G401.6 (cell line): ENCODE measurements around the gene CDHR3.

Experiments
- FAIRE-seq: peaks from 2 replicates; lab custom pipeline; 2012; peaks lifted over from hg19 to GRCh38; lab: Jason Lieb, UNC

The CDHR3 gene

DNA sequence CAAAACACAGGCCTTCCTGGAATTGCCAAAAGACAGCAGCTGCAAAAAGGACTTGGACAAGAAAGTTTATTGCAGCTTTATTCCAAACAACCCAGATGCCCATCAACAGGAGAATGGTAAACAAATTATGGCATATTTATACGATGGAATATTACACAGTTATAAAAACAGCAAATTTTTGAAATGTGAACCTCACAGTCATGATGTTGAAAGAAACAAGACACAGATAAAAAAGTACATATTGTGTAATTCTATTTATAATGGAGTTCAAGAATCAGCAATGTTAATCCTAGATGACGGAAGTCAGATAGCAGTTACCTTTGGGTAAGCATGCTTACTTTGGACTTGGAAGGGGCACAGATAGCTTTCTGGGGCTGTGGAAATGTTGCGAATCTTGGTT lies 104.6 kb downstream of the CDHR3 start:
- FAIRE-seq, result no peak

DNA sequence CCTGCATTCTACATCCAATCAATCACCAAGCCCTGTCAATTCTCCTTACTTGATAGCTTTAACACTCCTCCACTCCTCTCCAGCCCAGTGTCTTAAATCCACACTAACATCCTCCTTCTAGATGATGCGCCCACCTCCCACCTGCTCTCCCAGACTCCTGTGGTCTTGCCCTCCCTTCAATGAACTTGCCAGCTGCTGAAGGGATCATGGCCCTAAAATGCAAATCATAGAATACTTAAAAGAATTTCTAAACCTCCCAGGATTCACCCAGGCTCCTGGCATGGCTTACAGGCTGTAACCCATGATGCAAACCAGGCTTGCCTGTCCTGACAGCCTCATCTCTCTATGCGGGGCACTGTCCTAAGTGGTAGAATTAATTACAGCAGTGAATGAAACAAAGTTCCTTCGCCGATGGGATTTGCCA lies 105.5 kb downstream of the CDHR3 start:
- FAIRE-seq, result no peak

DNA sequence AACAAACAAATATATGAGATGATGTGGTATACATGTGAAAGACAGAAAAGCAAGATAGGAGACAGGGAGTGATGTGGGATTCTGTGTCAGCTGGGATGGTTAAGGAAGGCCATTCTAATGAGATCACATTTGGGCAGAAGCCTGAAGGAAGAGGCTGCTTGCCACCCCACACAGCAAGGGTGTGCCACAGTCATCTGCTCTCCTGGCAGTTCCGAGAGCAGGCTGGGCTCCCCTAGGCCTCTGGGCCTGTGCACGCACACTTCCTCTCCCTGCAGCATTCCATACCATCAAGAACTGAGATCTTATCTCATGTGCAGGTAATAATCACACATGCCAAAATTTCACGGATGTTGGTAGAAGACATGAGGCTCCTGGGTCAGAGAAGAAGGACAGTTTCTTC lies 105.9 kb downstream of the CDHR3 start:
- FAIRE-seq, result no peak

DNA sequence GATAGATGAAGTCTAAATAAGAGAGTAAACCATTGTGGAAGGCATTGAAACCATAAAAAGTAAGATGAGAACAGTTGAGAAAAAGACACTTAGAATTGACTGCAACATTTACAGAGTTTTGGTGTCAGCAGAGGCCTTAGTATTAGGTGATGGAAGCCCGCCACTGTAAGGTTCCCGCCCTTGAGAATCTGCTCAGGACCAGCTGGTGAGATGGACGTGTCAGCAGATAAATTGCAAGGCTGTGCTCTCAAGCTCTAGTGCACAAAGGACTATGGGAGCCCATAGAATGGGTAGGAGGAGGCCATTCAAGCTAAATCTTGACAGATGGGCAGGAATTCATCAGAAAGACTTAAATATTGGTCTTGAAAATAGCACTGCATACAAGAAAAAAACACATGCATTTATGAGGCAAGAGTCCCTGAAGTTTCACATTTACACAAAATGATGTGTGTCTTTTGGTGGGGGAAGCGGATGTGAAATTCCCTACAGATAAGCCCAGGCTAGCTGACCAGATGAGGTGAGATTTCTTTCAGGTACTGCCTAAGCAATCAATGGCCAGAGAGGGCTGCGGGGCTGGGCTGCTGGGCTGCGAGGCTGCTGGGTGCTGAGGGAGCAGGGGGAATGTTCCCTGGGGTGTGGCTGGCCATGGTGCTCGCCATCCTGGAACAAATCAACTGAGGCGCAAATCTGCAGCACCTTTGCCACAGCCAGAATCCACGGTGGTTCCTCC lies 106.6 kb downstream of the CDHR3 start:
- no peak for FAIRE-seq

DNA sequence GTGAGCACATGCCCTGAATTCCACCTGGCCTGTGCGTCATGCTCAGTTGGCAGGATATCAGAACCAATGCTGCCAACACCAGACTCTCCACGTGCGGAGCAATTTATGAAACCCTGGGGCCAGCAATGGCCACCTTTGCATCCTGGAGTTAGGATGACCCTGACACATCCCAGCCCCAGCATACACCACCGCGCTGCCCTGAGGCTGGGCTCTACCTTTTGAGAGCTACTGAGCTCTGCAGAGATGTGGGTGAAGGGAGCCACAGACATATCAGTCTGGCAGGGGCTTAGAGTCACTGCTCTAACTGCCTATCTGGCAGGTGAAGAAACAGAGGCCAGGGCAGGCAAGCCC lies 107.1 kb downstream of the CDHR3 start:
- FAIRE-seq, result no peak

DNA sequence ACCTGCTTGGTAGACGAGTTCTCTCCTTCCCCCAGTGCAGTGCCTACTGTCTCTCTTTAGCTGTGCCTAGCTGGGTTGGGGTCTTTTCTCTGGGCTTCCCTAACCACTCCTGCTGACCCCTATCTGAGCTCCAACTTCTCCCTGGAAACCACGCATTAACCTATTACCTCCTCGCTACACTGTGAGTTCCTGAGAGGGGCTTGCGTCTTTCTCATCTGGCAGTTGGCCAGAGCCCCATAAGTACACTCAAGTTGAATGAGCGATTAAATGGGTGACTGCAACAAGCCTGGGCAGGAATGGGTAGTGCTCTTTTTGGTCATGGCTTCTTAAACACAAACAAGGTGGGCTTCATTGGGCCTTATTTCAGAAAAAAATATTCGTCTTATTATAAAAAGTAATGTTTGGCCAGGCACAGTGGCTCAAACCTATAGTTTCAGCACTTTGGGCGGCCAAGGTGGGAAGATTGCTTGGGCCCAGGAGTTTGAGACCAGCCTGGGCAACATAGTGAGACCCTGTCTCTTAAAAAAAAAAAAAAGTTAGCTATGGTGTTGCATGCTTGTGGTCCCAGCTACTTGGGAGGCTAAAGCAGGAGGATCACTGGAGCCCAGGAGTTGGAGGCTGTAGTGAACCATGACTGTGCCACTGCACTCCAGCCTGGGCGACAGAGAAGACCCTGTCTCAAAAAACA lies 107.6 kb downstream of the CDHR3 start:
- FAIRE-seq, result no peak

DNA sequence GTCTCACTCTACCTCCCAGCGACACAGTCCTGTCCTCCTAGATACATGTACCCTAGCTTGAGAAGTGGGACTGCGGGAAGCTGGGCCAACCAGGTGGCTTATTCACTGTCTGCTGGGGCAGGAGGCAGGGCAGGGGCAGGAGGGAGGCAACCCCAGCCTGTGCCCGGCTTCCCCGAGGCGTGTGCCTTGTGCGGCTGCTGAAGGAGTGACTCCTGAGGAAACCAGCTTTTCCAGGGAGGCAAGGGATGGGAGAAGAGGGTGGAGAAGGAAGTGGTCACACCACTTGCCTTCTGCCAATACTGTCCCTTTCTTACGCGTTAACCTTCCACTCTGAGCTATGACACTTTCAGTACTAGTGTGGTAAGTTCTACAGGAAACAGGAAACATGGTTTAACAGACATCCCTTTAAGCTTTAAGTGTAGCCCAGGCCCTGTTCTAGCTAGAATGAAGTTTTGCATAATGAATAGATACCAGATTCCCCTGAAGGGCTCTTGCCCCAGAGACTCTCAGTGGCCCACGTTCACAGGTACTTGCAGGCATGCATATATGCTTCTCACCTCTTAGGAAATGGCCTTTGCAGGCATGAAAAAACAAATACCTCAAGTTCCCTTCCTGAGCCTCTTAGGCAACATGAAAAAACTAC lies 108.4 kb downstream of the CDHR3 start:
- FAIRE-seq, result no peak

DNA sequence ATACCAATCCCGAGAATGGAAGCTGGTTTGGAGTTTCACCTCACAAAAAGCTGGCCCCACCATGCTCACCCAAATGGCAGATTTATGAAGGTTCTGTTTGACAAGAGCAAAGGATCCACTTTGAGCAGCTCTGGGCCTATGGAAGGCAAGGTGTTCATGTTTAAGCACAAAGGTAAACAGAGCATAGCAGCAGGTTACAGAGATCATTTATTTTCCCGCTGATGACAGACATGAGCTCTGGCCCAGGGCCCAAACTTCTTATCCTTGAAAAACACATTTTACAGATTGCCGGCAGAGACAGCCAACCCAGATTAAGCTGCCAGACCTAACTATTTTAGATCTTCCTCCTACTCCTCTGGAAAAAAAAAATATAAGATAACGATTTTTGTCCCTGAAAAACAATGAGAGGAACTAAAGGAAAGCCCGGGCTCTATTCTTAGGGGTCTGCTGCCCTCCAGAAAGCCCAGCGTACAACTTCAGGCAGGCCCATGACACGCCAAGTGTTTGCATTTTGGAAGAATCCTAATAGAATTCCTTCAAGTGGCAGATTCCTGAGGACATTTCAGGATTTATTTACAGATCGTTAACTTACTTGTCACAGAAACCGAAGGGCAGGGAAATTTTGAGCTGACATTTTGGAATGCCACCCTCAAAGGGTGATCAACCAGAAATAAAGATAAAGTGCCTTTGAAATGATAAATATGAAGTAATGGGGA lies 109.1 kb downstream of the CDHR3 start:
- no peak for FAIRE-seq

DNA sequence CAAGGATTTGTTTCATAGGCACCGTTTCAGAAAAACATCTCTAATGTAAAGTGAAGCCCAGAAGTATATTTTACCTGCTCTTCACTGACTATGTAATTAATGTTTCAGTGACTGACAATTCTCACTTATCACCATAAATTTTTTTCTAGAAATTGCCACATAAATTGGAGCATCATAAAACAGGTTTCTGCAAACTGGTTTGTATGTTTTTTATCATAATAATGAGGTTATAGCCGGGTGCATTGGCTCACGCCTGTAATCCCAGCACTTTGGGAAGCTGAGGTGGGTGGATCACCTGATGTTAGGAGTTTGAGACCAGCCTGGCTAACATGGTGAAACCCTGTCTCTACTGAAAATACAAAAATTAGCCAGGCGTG lies 109.6 kb downstream of the CDHR3 start:
- FAIRE-seq, result no peak

DNA sequence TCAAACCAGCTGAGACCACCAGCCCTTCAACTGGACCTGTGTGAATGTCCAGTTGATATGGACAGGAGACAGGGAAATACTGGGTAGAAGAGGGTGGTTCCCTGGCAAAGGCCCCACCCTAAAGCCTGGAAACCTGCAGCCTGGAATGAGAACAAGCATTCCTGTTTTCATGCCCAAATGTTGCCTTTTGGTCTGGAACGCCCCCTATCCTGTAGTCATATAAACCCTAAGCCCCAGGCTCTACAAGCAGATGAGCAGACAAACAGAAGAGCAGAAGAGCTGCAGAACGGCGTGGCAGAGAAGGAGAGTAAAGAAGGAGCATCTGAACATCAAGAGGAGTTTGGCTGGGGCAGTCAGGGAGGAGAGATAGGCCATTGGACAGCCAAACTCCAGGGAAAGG lies 110.6 kb downstream of the CDHR3 start:
- no peak for FAIRE-seq

DNA sequence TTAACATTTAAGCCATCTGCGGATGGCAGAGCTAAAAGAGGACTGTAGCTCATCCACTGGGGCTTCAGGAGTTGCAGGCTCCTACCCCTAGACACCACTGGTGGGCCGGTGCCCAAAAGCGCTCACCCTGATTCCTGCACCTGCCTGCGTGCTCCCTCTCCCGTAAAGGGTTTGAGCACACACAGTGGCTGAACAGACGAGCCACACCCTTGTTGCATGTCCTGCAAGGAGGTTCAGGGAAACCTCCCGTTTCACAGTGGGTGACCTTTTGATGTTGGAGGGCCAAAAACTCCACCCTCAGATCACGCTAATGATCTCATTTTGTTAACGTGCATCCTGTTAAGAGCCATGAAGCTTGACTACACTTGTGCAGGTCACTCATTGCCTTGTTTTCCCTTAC lies 111.2 kb downstream of the CDHR3 start:
- no peak for FAIRE-seq

DNA sequence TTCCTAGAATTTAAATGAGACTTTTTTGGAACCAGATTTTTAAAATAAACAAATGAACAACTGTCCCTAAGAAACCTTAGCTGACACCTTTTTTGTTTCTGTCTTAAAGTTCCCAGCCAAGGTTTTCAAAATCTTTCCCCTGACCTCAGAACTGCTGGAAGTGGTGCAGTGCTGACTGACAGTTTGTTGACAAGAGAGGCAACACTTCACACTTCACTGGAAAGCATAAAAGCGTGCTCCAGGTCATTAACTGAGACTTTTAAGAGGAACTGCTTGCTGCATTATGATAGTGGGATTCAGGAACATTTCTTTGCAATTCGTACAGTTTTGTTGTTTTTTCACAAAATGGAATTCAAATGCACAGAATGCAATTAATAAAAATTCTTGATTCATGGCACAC lies 112.9 kb downstream of the CDHR3 start:
- FAIRE-seq, result no peak

DNA sequence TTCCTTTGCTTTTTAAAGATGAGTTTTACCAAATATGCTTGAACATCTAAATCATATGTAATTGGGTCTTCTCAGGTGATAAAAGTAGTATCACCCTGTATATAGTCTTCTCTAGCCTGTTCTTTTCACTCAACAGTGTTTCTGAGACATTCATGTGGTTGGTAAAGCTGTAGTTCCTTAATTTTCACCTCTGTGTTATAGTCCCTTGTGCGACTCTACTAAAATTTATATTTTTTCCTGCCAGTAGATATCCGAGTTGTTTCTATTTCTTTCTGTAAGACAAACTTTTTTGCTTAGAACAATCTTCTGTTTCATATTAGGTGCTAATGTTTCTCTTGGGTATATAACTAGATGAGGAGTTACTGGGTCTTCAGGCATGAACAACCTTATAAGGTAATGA lies 113.5 kb downstream of the CDHR3 start:
- FAIRE-seq, result no peak

DNA sequence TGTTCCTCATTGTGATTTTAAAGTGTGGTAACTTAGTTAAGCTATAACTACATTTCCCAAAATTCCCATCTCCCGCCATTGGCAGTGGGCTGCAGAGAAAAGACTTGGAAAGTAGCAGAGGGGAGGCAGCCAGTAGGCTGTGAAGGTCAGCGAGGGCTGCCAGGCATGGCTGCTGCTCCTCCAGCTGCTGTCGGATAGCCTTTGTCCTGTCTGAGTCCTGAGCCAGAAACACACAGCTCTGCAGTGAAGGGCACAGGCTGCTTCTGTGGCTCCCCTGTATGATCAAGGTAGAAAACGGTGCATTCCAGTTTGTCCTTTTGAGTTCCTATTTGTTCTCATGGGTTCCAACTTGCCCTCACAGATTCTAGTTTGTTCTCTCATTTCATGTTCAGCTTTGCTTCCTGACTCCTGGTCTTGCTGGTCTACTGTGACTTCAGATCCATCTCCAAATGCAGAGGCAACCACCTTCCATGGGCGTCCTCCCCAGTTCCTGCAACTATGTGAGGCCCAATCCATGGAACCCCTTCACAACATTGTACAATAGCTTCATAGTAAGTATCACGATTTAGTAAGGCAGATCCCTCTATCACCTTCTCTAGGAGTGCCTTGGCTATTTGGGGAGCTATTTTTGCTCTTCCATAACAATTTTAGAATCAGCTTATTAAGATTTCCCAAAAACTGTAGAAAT lies 117.4 kb downstream of the CDHR3 start:
- no peak for FAIRE-seq

DNA sequence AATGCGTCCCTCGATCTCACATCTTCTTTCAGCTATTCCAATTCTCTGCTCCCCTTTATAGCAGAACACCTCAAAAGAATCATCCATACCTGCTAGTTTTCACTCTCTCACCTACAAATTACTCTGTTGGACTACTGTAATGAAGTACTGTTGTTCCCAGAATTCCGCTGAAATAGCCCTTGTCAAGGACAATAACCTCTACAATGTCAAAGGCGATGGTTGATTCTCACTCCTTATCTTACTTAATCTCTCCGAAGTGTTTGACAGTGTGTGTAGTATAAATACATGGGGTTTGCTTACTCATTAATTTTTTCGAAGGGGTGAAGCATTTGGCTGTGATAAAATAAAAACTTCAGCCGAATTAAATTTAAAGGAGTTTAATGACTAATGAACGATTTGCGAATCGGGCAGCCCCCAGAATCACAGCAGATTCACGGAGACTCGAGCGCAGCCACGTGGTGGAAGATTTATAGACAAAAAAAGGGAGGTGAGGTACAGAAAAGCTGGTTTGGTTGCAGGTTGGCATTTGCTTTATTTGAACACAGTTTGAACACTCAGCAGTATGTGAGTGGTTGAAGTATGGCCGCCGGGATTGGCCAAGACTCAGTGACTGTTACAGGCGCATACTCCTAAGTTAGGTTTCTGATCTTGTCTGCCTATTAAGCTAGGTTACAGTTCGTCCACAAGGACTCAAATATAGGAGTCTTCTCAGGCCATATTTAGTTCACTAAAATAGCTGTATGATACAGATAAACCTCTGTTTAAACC lies 119.2 kb downstream of the CDHR3 start:
- FAIRE-seq, result no peak
